ENCODE measurements around the gene PBX4.

GRCh38 chr19:19529783-19530422, 88.6 kb downstream of the PBX4 start:
- TF ChIP-seq CTCF (conservative IDR thresholded peaks at IDR 0.05; ENCODE audit: low read length) (no peak), EZH2phosphoT487 (IDR thresholded peaks at IDR 0.05; ENCODE audit: borderline replicate concordance, low read depth, low read length) (no peak)
